DLD1 (cell line): ENCODE data around the gene B4GALNT3.

Experiments
- in situ Hi-C: cut with HindIII; loops from 2 replicates; pipeline ENCODE4 v1.10.0; 2017; ENCODE audit warnings: low sequenced_read_pairs

B4GALNT3 gene

DNA sequence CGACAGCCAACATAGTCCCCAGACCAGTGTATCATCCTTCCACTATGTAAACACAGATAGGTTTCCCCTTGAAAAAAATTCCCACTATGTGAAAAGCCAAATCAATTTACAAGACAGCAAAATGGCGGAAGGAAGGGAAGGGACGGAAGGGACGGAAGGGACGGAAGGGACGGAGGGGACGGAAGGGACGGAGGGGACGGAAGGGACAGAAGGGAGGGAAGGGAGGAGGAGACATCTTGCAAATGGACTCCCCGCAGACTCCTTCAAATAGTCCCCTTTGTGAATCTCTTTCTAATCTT lies 128.2 kb downstream of the B4GALNT3 start:
- in situ Hi-C loops, result no loop called here

DNA sequence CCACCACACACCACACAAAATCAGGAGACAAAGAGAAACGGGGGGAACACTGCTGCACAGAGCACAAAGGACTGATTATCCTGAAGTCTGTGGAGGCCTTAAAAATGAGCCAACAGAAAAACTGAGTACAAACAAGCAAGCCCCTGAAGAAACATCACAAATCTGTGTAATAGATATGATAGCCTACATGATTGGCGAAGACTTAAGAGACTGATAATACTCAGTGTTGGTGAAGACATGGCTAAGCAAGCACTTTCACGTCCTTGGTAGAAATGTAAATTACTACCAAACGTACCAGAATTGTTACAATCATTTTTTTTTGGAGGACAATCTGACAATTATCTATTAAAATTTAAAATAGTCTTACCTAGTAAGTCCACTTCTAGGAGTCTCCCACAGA lies 128.9 kb downstream of the B4GALNT3 start:
- in situ Hi-C loops, result no loop called here

GRCh38 chr12:590206-590750 lies 130.5 kb downstream of the B4GALNT3 start:
- in situ Hi-C loops, result loop anchor here (10.0 kb wide), 2 partner anchors 55 to 145 kb away; no protein-coding TSS in a partner anchor

DNA sequence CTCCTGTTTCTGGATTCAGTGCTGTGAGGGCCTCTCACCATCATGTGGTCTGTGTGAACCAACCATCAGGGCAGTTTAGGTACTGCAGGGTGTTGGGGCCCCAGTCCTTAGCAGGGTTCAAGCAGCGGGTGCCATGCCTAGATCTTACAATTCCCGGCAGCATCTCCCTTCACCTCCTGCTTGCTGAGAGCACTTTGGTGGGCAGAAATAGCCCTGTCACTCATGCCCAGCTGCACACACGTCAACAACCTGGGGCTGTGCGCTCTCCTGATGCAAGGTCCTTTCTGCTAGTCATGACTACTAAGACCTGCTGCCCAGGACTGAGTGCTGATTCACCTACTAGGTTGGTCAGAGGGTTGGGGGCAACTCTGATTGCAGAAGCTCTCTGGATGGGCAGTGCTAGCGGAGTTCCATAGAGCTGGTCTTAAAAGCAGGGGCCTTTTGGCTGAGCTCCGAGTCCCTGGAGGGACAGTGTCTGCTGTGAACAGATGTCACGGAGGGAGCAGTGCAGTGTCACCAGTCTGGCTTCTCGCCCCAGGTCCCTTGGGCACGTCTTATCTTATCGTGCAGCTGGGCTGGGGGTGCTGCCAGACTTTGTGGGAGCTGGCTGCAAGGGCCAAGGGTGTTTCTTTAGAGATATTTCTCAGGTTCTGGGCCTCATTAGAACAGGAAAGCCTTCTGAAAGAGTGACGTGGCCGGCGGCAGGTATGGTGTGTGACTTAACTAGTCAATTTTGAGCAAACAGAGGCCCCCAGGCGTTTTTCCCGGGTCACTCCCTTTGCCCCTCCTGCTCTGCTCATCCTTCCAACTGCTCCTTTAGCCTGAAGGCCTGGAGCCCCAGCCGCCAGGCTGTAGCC lies 131.7 kb downstream of the B4GALNT3 start:
- in situ Hi-C loops, result loop anchor here (10.0 kb wide), 2 partner anchors 53 to 143 kb away; no protein-coding TSS in a partner anchor

DNA sequence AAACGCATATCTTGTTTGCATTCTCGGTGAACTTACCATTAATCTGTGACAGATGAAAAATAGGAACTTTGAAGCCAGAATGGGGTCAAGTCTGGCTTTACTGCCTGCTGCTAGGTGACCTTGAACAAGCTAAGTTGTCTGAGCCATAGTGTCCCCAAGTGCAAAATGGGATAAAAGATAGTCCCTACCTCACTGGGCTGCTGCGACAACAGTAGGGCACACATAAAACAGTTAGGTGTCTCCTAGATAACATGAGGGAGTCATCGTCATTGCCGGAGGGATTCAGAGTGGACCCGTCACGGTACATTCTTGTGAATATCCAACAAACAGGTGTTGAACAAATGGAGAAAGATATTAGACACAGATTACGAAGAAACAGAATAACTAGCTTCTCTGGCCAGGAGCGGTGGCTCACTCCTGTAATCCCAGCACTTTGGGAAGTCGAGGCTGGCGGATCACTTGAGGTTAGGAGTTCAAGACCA lies 132.3 kb downstream of the B4GALNT3 start:
- in situ Hi-C loops, result loop anchor here (10.0 kb wide), 2 partner anchors 53 to 143 kb away; no protein-coding TSS in a partner anchor

DNA sequence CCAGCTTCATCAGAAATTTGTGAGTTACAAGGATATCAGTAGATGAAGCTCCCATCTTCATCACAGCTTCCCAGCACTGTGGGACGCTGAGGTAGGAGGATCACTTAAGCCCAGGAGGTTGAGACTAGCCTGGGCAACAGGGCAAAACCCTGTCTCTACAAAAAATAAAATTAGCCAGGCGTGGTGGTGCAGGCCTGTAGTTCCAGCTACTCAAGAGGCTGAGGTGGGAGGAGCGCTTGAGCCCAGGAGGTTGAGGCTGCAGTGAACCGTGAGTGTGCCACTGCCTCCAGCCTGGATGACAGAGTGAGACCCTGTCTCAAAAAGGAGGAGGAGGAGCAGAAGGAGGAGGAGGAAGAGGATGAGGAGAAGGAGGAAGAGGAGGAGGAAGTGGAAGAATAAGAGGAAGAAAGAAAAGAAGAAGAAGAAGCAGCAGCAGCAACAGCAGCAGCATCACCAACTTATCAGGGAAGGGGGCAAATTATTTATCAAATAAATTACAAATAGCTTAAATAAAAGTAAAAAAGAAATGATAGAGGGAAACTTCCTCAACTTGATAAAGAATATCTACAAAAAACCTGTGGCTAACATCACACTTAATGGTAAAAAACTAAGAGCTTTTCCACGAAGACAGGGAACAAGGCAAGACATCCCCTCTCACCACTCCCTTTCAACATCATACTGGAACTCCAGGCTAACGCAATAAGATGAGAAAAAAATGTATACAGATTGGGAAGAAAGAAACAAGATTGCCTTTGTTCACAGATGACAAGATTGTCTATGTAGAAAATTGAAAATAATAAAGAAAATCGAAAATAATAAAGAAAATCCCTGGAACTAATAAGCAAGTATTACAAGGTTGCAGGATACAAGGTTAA lies 133.9 kb downstream of the B4GALNT3 start:
- in situ Hi-C loops, result loop anchor here (10.0 kb wide), 2 partner anchors 51 to 141 kb away; no protein-coding TSS in a partner anchor

GRCh38 chr12:597926-598568 lies 138.3 kb downstream of the B4GALNT3 start:
- in situ Hi-C loops, result loop anchor here (10.0 kb wide), 2 partner anchors 47 to 137 kb away; no protein-coding TSS in a partner anchor

DNA sequence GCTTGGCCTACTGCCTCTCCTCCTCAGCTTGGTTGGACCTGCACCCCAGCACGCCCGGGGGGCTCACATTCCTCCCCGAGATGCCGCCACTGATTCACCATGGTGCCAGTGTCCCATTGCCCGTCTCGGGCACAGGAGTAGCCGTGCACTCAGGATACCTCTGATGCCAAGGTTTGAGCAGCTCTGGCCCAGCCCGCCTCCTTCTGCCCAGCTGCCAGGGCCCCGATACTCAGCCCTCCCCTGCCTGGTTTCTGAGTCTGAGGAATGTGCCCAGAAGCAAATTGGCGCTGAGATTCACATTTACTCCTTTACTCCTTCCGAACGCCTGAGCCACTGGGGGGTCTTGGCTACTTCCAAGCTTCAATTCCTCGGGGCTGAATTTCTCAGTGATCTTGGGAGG lies 140.0 kb downstream of the B4GALNT3 start:
- in situ Hi-C loops, result loop anchor here (10.0 kb wide), 2 partner anchors 45 to 135 kb away; no protein-coding TSS in a partner anchor

- in situ Hi-C loops, result no loop called here
These were observed 142.4 kb downstream of the B4GALNT3 start for GRCh38 chr12:601976-602699.

DNA sequence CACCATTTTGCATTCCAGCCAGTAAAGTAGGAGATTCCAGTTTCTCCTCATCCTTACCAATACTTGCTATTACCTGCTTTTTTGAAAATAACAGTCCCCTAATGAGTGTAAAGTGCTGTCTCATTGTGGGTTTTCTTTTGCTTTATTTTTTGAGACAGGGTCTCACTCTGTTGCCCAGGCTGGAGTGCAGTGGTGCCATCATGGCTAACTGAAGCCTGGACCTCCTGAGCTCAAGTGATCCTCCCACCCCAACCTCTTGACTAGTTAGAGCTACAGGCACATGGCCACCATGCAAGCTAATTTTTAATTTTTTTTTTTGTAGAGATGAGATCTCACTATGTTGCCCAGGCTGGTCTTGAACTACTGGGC lies 142.9 kb downstream of the B4GALNT3 start:
- in situ Hi-C loops, result no loop called here

- in situ Hi-C loops, result no loop called here
These were observed 145.2 kb downstream of the B4GALNT3 start for GRCh38 chr12:604956-605355.

- in situ Hi-C loops, result no loop called here
These were observed 147.8 kb downstream of the B4GALNT3 start for GRCh38 chr12:607541-608001.

- in situ Hi-C loops, result no loop called here
These were observed 148.7 kb downstream of the B4GALNT3 start for GRCh38 chr12:608413-608812.

DNA sequence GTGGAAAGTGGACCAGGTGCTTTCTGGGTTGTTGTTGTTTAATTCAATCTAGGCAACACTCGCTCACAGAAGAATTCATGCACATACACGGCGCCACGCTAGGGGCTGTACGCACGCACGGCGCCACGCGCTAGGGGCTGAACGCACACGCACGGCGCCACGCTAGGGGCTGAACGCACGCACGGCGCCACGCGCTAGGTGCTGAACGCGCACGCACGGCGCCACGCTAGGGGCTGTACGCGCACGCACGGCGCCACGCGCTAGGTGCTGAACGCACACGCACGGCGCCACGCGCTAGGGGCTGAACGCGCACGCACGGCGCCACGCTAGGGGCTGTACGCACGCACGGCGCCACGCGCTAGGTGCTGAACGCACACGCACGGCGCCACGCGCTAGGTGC lies 149.2 kb downstream of the B4GALNT3 start:
- in situ Hi-C loops, result no loop called here

GRCh38 chr12:611721-612120 lies 152.0 kb downstream of the B4GALNT3 start:
- in situ Hi-C loops, result no loop called here

DNA sequence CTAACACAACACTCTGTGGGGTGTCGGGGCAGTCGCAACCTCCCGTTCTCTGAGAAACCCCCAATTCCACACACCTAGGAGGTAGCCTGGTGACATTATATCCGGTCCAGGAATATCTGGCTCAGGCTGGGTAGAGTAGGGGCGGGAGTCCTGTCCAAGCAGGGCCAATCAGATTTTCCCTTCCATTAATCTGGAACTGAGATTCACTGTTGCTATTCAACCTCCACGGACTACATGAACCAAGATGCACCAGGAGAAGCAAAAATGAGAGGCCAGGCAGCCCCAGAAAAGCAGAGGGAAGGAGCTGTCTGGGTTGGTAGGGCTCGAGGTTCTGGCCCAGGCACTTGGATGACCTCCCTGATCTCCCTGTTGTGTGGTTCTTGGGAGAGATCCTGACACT lies 152.6 kb downstream of the B4GALNT3 start:
- in situ Hi-C loops, result no loop called here

GRCh38 chr12:612886-613285 lies 153.1 kb downstream of the B4GALNT3 start:
- in situ Hi-C loops, result no loop called here
